A549 (cell line): ENCODE measurements around the gene C1QTNF1.

Source experiments
- CBX2 ChIP-seq: fragments of 200-600 bp; sonication (generic); IDR thresholded peaks from 2 replicates; pipeline ENCODE4 v1.6.1; 2016; ENCODE audit warnings: low read depth, mild to moderate bottlenecking, borderline replicate concordance
- EP300 ChIP-seq, 2 experiments: fragments of >200 bp; sonication (Bioruptor Twin); formaldehyde crosslinking; IDR thresholded peaks; 2 replicates in 1 of 2; 3 replicates in 1 of 2; pipeline ENCODE4 v1.6.1; 2016 to 2017
- KDM5A ChIP-seq: fragments of 200-600 bp; sonication (generic); IDR thresholded peaks from 2 replicates; pipeline ENCODE4 v1.6.1; 2016; ENCODE audit warnings: antibody characterized with exemption, mild to moderate bottlenecking
- TF ChIP-seq, protein P1 (sequence below): fragments of >200 bp; sonication (Bioruptor Twin); formaldehyde crosslinking; IDR thresholded peaks from 3 replicates; pipeline ENCODE4 v1.5.1; 2016
- TF ChIP-seq, protein P2 (sequence below): IDR thresholded peaks from 2 replicates; pipeline ENCODE4 v1.6.1; 2012
- TF ChIP-seq, protein P3 (sequence below): fragments of 250-450 bp; sonication (Bioruptor Pico); IDR thresholded peaks from 2 replicates; pipeline ENCODE4 v1.5.0; 2020; ENCODE audit warnings: low read depth, mild to moderate bottlenecking, moderate library complexity

DNA sequence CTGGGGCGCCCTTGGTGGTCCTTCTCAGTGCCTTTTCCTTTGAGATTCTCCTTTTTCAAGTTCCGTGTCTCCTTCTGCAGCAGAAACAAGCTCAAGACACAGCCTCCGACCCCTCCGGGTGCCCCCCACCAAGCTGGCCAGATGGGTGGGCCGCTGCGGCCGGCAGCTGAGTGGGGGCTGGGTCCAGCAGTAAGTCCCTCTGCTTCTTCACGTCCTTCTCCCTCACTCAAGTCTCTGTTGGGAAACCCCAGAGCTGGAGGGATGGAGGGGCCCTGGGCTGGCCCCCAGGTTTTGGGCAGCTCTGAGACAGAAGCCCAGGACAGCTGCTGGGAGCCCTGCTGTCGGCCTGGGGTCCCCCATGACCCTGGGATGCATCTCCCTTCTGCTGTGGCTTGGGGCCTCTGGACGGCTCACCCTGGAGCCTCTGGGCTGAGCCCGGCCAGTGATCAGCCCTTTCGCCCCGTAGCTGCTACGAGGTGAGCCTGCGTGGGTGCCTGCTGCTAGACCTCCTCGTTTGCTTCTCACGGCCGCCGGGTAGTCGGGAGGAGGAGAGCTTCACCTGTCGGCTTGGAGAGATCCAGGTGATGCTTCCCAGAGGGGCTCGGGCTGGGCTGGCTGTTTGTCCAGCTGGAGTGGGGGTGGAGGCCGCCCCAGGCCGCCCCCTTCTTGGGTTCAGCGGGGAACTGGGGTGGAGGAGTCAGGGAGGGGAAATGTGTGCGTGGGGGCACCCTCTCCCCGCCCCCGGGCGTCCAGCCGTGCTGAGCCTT lies 61.4 kb downstream of the C1QTNF1 start:
- TF ChIP-seq, protein P1, sequence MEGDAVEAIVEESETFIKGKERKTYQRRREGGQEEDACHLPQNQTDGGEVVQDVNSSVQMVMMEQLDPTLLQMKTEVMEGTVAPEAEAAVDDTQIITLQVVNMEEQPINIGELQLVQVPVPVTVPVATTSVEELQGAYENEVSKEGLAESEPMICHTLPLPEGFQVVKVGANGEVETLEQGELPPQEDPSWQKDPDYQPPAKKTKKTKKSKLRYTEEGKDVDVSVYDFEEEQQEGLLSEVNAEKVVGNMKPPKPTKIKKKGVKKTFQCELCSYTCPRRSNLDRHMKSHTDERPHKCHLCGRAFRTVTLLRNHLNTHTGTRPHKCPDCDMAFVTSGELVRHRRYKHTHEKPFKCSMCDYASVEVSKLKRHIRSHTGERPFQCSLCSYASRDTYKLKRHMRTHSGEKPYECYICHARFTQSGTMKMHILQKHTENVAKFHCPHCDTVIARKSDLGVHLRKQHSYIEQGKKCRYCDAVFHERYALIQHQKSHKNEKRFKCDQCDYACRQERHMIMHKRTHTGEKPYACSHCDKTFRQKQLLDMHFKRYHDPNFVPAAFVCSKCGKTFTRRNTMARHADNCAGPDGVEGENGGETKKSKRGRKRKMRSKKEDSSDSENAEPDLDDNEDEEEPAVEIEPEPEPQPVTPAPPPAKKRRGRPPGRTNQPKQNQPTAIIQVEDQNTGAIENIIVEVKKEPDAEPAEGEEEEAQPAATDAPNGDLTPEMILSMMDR: no peak
- TF ChIP-seq, protein P2, sequence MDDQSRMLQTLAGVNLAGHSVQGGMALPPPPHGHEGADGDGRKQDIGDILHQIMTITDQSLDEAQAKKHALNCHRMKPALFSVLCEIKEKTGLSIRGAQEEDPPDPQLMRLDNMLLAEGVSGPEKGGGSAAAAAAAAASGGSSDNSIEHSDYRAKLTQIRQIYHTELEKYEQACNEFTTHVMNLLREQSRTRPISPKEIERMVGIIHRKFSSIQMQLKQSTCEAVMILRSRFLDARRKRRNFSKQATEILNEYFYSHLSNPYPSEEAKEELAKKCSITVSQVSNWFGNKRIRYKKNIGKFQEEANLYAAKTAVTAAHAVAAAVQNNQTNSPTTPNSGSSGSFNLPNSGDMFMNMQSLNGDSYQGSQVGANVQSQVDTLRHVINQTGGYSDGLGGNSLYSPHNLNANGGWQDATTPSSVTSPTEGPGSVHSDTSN: no peak
- TF ChIP-seq, protein P3, sequence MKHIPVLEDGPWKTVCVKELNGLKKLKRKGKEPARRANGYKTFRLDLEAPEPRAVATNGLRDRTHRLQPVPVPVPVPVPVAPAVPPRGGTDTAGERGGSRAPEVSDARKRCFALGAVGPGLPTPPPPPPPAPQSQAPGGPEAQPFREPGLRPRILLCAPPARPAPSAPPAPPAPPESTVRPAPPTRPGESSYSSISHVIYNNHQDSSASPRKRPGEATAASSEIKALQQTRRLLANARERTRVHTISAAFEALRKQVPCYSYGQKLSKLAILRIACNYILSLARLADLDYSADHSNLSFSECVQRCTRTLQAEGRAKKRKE (CRISPR knock-in tag): no peak
- TF ChIP-seq EP300 (IDR thresholded peaks at IDR 0.05) (no peak), KDM5A (no peak), CBX2 (no peak)
